Parathyroid adenoma (tissue), 2 donors: ENCODE data around the gene CYSTM1.
A peak's percentile ranks its signal among the peaks of the same experiment; 100 is the strongest.

Experiments used
- H2AFZ ChIP-seq: fragments of 300-600 bp; sonication (generic); one replicate; pipeline ENCODE4 v1.7.0; 2017; ENCODE audit warnings: antibody characterized with exemption, mild to moderate bottlenecking
- H3K27ac ChIP-seq: fragments of 300-600 bp; sonication (generic); one replicate; pipeline ENCODE4 v1.7.0; 2017
- H3K27me3 ChIP-seq: fragments of 300-600 bp; sonication (generic); one replicate; pipeline ENCODE4 v1.7.0; 2017; ENCODE audit warnings: low read length; ENCODE audit not compliant: control insufficient read depth, insufficient read depth
- H3K36me3 ChIP-seq: fragments of 300-600 bp; sonication (generic); one replicate; pipeline ENCODE4 v1.7.0; 2017; ENCODE audit warnings: low read length; ENCODE audit not compliant: control insufficient read depth, insufficient read depth
- H3K4me1 ChIP-seq: fragments of 300-600 bp; sonication (generic); one replicate; pipeline ENCODE4 v1.7.0; 2017; ENCODE audit warnings: control low read depth
- H3K4me2 ChIP-seq: fragments of 300-600 bp; sonication (generic); one replicate; pipeline ENCODE4 v1.7.0; 2017; ENCODE audit warnings: low read length
- H3K4me3 ChIP-seq: fragments of 300-600 bp; sonication (generic); one replicate; pipeline ENCODE4 v1.7.0; 2017; ENCODE audit warnings: low read depth, low read length
- H3K79me2 ChIP-seq: fragments of 300-600 bp; sonication (generic); one replicate; pipeline ENCODE4 v1.7.0; 2017; ENCODE audit warnings: control low read depth
- H3K9ac ChIP-seq: fragments of 300-600 bp; sonication (generic); one replicate; pipeline ENCODE4 v1.7.0; 2017; ENCODE audit warnings: mild to moderate bottlenecking
- H3K9me3 ChIP-seq: fragments of 300-600 bp; sonication (generic); one replicate; pipeline ENCODE4 v1.7.0; 2017; ENCODE audit warnings: low read length; ENCODE audit not compliant: control insufficient read depth
- CTCF ChIP-seq: fragments of 300-600 bp; sonication (generic); IDR thresholded peaks from one replicate; pipeline ENCODE4 v1.7.0; 2017; ENCODE audit warnings: antibody characterized with exemption, mild to moderate bottlenecking
- donor health status: primary hyperparathyroidism.

The CYSTM1 gene

DNA sequence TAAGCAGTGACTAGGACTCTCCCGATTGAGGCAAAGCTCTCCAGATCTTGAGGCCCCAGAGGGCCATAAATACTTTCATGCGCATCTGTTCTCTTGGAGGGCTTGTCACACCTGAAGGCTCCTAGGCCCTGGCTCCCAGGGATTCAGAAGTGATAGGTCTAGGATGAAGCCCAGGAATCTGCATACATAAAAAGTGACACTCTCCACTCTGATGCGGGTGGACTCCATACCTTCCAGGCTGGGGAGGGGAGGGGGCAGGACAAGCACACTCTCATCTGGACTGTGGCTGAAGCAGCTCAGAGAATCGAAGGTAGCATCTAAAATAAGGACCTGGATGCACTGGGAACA is 9.1 kb upstream of the CYSTM1 start:
- Histone ChIP-seq H3K9me3 (no peaks in the 10 kb centered on the region), H3K4me2 (no peak overlapping the region), H3K4me3 (no peak overlapping the region), H2AFZ (no peak overlapping the region), H3K36me3 (no peaks in the 10 kb centered on the region), H3K4me1 (peaks cover 4% of the 10 kb centered on the region), H3K27me3 (no peaks in the 10 kb centered on the region), H3K9ac (no peak overlapping the region), H3K79me2 (no peaks in the 10 kb centered on the region), H3K27ac (no peak overlapping the region)
- no peak for TF ChIP-seq CTCF

DNA sequence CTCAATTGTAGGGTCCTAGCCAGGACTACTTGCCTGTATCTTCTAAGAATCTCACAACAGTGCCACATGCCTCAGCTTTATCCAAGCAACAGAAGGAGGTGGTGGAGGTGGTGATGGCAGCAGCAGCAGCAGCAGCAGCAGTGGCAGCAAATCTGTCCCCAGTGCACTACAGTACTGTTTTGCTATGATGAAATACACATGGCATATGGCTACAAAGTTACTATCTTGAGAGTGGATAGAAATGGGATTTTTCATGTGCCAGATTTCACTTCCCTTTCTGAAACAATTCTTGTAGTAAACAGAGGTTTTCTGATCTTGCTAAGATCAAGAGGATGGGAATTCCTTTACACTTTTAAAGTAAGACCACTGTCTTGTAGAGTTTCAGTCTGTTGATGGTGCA is 8.1 kb upstream of the CYSTM1 start:
- no peak overlapping the region for H3K4me3 ChIP-seq
- H3K9me3 ChIP-seq, result no peaks in the 10 kb centered on the region
- H3K4me1 ChIP-seq, result peaks cover 5% of the 10 kb centered on the region
- no peaks in the 10 kb centered on the region for H3K36me3 ChIP-seq
- no peak for TF ChIP-seq CTCF
- H3K9ac ChIP-seq, result no peak overlapping the region
- H3K27ac ChIP-seq, result no peak overlapping the region
- H3K27me3 ChIP-seq, result no peaks in the 10 kb centered on the region
- H2AFZ ChIP-seq, result no peak overlapping the region
- H3K4me2 ChIP-seq, result no peak overlapping the region
- H3K79me2 ChIP-seq, result no peaks in the 10 kb centered on the region

- Histone ChIP-seq H3K4me3 (no peak overlapping the region), H2AFZ (no peak overlapping the region), H3K27me3 (no peaks in the 10 kb centered on the region), H3K36me3 (no peaks in the 10 kb centered on the region), H3K79me2 (no peaks in the 10 kb centered on the region), H3K27ac (no peak overlapping the region), H3K9me3 (no peaks in the 10 kb centered on the region), H3K4me2 (no peak overlapping the region), H3K4me1 (peaks cover 12% of the 10 kb centered on the region), H3K9ac (no peak overlapping the region)
- TF ChIP-seq CTCF, result no peak
These were observed 6.6 kb upstream of the CYSTM1 start for GRCh38 chr5:140168371-140168770.

- peaks cover 12% of the 10 kb centered on the region for H3K4me1 ChIP-seq
- H3K27me3 ChIP-seq, result no peaks in the 10 kb centered on the region
- H3K27ac ChIP-seq, result no peak overlapping the region
- peak; percentile 10 for TF ChIP-seq CTCF
- no peak overlapping the region for H2AFZ ChIP-seq
- no peak overlapping the region for H3K9ac ChIP-seq
- no peaks in the 10 kb centered on the region for H3K79me2 ChIP-seq
- H3K4me2 ChIP-seq, result no peak overlapping the region
- H3K36me3 ChIP-seq, result no peaks in the 10 kb centered on the region
- H3K4me3 ChIP-seq, result no peak overlapping the region
- no peaks in the 10 kb centered on the region for H3K9me3 ChIP-seq
These were observed 5.6 kb upstream of the CYSTM1 start for GRCh38 chr5:140169410-140169809.

DNA sequence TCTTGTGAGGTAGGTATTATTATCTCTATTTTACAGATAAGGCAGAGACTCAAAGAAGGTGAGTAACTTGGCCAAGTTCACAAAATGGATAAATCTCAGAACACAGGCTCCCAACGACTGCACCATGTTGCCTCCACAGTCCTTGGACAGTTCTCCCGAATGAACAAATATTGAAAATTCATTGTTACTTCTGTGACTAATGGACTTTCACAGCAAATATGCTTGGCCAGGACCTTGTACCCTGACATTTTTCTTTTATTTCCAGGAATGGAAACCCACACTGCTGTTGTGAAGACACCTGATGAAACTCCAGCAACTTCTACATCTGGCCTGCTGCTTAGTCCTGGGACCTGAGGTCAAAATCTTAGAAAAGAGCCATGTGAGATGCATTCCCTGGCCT is 2.5 kb upstream of the CYSTM1 start:
- no peaks in the 10 kb centered on the region for H3K27me3 ChIP-seq
- peaks cover 3% of the 10 kb centered on the region for H3K79me2 ChIP-seq
- no peak overlapping the region for H3K4me2 ChIP-seq
- TF ChIP-seq CTCF, result no peak
- H3K36me3 ChIP-seq, result no peaks in the 10 kb centered on the region
- no peak overlapping the region for H3K4me3 ChIP-seq
- no peaks in the 10 kb centered on the region for H3K9me3 ChIP-seq
- H3K9ac ChIP-seq, result no peak overlapping the region
- no peak overlapping the region for H2AFZ ChIP-seq
- H3K27ac ChIP-seq, result no peak overlapping the region
- H3K4me1 ChIP-seq, result peaks cover 12% of the 10 kb centered on the region
